GM12878 (cell line): ENCODE data around the gene WDR64.

Experiments used
- CHD1 ChIP-seq: IDR thresholded peaks from 2 replicates; pipeline ENCODE4 v1.6.1; 2012; ENCODE audit warnings: low read depth, low read length, improper control_type of control experiment
- CTCF ChIP-seq, 3 experiments: IDR thresholded peaks in 2 of 3; conservative IDR thresholded peaks in 1 of 3; 2 replicates each; pipeline ENCODE4 v1.5.1; 2011; ENCODE audit warnings: low read depth in 3 of 3, low read length in 3 of 3, mild to moderate bottlenecking in 3 of 3, control low read depth in 2 of 3, moderate library complexity in 2 of 3, inconsistent platforms in 1 of 3, mixed read lengths in 1 of 3; ENCODE audit not compliant: control insufficient read depth in 2 of 3, insufficient read depth in 1 of 3; ENCODE audit errors: extremely low read depth in 1 of 3
- EP300 ChIP-seq, 2 experiments: fragments of 150-350 bp in 1 of 2; IDR thresholded peaks; 2 replicates each; pipeline ENCODE4 v1.6.1; 2011 to 2012; ENCODE audit warnings: low read depth in 2 of 2, low read length in 2 of 2, borderline replicate concordance in 1 of 2, improper control_type of control experiment in 1 of 2, inconsistent platforms in 1 of 2; ENCODE audit not compliant: control insufficient read depth in 1 of 2
- FOS ChIP-seq: IDR thresholded peaks from 3 replicates; pipeline ENCODE4 v1.6.1; 2011; ENCODE audit warnings: borderline replicate concordance; ENCODE audit not compliant: insufficient read length; ENCODE audit errors: extremely low read depth
- POLR2A ChIP-seq: IDR thresholded peaks from 2 replicates; pipeline ENCODE4 v1.6.1; 2011; ENCODE audit warnings: low read depth, mild to moderate bottlenecking, low read length
- TCF12 ChIP-seq: IDR thresholded peaks from 2 replicates; pipeline ENCODE4 v1.6.1; 2011; ENCODE audit warnings: low read depth, mild to moderate bottlenecking, low read length
- ZZZ3 ChIP-seq: IDR thresholded peaks from 2 replicates; pipeline ENCODE4 v1.6.1; 2011; ENCODE audit warnings: low read depth; ENCODE audit not compliant: control insufficient read depth, insufficient read length

- TF ChIP-seq POLR2A (no peak), CTCF (IDR thresholded peaks at IDR 0.05 in 2 of 3, conservative IDR thresholded peaks at IDR 0.05 in 1 of 3; ENCODE audit: control insufficient read depth in 2 of 3, extremely low read depth in 1 of 3, insufficient read depth in 1 of 3, low read depth in 3 of 3, low read length in 3 of 3) (no peak), TCF12 (no peak), CHD1 (no peak), ZZZ3 (no peak), EP300 (IDR thresholded peaks at IDR 0.05; ENCODE audit: borderline replicate concordance in 1 of 2, control insufficient read depth in 1 of 2, low read depth in 2 of 2, low read length in 2 of 2) (no peak), FOS (no peak)
Measured at GRCh38 chr1:241631674-241632073, 20.4 kb upstream of the WDR64 start.
